NCI-H146 treated with DMSO at 0.1 percent for 48 hours (cell line): ENCODE data around the gene RIPOR1.

Source experiments
- DNase-seq: peaks from one replicate; lab custom pipeline; 2025; ENCODE audit not compliant: unreplicated experiment; lab: John Stamatoyannopoulos, UW

Gene RIPOR1

GRCh38 chr16:67539271-67539670, 10.6 kb downstream of the RIPOR1 start:
- DNase-seq: no peak

GRCh38 chr16:67539691-67540635, 11.3 kb downstream of the RIPOR1 start:
- DNase-seq: no peak

DNA sequence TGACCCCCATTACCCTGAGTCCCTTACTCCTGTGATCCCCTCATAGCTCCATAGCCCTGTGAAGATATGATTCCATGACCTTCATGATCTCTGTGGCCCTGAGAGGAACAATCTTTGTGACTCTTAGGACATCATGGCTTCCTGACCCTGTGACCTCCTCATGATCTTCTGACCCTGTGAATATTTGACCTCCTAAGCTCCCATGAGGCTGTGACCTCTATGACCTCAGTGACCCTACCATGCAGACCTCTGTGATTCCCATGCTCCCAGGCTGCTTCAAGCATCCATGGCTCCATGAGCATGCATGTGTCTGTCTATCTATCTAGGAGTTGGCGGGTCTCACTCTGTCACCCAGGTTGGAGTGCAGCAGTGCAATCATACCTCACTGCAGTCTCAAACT, 12.1 kb downstream of the RIPOR1 start:
- no peak for DNase-seq

- no peak for DNase-seq
Observed at GRCh38 chr16:67541391-67542263, 13.0 kb downstream of the RIPOR1 start.

DNA sequence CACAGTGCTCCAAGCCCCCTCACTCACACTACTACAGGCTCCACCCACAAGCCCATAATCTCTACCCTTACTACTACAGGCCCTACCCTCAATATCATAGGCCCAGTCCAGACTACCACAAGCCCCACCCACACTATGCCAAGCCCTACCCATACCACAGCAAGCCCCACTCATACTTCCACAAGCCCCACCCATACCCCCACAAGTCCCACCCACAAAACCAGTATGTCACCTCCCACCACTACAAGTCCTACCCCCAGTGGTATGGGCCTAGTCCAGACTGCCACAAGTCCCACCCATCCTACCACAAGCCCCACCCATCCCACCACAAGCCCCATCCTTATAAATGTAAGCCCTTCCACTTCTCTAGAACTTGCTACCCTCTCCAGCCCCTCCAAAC, 13.8 kb downstream of the RIPOR1 start:
- no peak for DNase-seq

DNA sequence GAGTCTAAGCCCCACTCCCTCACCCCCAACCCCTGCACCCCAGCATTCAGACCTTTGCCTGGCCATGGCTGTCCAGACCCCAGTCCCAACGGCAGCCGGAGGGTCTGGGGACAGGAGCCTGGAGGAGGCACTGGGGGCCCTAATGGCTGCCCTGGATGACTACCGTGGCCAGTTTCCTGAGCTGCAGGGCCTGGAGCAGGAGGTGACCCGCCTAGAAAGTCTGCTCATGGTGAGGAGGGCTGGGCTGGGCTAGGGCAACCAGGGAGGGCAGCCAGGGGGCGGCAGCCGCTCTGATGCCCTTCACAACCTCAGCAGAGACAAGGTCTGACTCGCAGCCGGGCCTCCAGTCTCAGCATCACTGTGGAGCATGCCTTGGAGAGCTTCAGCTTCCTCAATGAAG, 14.4 kb downstream of the RIPOR1 start:
- DNase-seq: no peak

DNA sequence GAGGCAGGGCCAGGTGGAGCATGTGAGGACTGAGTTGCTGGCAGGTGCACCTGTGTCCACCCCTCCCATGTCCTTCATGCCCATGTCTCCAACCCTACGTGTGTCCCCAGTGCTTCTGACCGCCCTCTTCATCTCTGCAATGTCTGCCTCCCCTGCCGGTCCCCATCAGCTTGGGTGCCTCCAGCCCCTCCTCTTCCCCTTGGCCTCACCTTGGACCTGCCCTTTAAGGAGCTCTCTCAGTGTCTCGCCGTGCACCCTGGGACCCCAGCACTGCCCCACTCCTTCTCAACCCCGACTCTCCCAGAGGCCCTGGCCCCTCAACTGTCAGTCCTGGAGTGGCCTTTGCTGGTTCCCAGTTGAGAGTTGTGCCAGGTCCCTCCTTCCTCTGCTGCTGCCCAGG, 15.0 kb downstream of the RIPOR1 start:
- DNase-seq: no peak

GRCh38 chr16:67544329-67544841, 15.8 kb downstream of the RIPOR1 start:
- DNase-seq: no peak

- DNase-seq: no peak
Observed at GRCh38 chr16:67544844-67545664, 16.4 kb downstream of the RIPOR1 start.

DNA sequence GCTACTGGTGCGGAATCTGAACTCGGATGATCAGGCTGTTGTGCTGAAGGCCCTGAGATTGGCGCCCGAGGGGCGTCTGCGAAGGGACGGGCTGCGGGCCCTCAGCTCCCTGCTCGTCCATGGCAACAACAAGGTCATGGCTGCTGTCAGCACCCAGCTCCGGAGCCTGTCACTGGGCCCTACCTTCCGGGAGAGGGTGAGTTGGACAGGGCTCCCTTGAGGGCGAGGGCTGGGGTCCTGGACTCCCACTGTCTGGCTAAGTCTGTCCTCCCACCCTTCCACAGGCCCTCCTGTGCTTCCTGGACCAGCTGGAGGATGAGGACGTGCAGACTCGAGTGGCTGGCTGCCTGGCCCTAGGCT, 17.0 kb downstream of the RIPOR1 start:
- no peak for DNase-seq

DNA sequence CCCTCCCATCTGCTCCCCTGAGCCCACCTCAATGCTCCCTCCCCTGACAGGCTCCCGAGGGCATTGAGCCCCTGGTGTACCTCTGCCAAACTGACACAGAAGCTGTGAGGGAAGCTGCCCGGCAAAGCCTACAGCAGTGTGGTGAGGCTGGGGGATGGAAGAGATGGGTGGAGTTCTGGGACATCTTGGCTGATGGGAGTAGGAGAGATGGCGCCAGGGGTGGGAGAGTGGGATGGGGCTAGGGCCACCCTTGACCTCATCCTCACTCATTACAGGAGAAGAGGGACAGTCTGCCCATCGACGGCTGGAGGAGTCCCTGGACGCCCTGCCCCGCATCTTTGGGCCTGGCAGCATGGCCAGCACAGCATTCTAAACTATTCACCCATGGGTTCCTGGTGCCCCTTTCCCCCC, 17.5 kb downstream of the RIPOR1 start:
- no peak for DNase-seq

DNA sequence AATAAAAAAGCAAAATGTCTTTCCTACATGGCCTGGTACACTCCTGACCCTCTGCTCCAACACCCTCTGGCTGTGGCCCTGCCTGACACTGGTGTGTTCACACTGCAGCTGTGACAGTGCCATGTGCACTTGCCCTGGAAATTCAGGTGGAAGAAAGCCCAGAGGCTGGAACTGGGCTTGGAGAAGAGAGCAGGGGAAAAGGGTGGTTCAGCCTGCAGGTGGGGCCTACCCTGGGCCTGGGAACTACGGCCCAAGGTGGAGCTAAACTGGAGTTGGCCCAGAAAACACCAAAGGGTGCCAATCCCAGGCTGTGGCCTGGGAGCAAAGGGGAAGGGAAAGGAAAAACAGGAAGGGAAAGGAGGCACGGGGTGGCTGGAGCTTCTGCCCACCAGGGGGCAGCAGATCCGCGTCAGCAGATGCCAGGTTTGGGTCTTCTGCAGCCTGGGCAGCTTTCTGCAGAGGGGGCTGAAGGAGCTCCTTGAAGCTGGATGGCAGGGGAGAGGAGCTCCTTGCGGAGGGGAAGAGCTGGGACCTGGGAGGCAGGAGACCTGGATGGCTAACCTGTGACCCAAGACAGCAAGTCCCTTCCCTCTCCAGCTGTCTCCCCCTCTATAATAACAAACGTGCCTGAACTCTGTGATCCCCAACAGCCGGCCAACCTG, 18.3 kb downstream of the RIPOR1 start:
- DNase-seq: no peak

DNA sequence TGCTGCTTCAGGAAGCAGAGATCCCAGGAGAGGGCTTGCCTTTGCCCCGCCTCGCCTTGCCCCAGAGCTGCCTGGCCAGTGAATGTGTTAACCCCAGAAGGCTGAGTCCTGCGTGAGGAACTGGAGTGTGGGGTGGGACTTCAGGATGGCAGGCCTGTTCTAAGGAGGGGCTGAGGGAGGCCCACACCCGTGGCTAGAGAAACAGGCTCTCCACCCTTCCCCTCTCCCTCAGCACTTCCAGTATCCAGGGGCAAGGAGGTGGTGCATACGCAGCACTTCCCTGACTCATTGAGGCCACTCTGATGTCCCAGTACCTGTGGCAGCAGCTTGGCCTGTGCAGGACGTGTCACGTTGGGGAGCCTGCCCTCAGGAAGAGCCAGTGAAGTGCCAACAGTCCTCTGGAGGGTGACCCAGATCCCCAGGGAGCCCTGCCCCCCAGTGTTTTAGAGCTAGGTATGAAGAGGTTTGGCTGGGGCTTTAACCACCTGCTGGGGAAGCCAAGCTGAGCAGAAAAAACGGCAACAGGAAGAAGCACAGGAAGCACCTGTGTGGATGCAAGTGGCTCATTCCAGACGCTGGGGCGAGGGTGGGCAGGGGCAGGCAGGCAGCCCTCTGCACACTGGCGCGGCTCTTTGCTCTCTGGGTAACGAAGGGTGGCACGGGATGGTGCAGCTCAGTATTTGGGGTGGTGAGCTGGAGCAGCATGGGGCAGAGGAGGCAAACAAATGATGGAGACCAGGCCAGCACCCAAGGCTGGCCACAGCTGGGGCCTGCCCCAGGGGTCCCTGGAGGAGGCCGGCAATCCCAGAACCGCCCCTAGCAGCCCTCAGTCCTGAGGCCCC, 19.0 kb downstream of the RIPOR1 start:
- DNase-seq: no peak

GRCh38 chr16:67548265-67549126, 19.9 kb downstream of the RIPOR1 start:
- DNase-seq: no peak

- no peak for DNase-seq
Observed at GRCh38 chr16:67549240-67549639, 20.6 kb downstream of the RIPOR1 start.

GRCh38 chr16:67549936-67550335, 21.3 kb downstream of the RIPOR1 start:
- no peak for DNase-seq

DNA sequence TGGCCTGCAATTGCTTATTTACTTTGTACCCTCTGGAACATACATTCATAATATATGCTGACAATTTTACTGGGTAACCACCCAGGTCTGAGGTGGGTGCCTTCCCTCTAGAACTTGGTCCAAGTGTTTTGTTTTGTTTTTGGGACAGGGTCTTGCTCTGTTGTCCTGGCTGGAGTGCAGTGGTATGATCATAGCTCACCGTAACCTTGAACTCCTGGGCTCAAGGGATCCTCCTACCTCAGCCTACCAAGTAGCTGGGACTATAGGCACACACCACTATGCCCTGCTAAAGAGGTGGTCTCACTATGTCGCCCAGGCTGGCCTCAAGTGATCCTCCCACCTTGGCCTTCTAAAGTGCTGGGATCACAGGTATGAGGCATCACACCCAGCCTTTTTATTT, 22.5 kb downstream of the RIPOR1 start:
- no peak for DNase-seq

- DNase-seq: no peak
Observed at GRCh38 chr16:67551972-67552371, 23.3 kb downstream of the RIPOR1 start.

DNA sequence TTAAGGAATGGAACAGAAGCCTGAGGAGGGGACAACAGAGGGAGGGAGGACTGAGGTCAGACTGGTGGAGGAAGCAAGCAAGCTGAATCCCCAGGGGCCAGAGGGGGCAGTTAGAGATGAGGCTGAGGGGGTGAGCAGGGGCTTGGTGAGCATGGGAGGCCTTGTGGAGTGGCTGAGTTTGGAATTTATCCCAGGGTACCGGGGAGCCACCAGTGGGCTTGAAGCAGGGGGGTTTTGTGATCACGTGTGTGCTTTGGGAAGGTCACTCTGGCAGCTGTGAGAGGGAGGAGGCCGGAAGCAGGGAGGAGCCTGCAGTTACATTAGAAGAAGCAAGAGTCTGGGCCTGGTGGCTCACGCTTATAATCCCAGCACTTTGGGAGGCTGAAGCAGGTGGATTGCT, 23.8 kb downstream of the RIPOR1 start:
- no peak for DNase-seq
